AG04450 (cell line): ENCODE measurements around the gene REXO4. TPM values are rescaled to one million over a fixed set of nuclear protein-coding genes. Genes with fewer than 3 reads are reported as not detected.
A peak's percentile ranks its signal among the peaks of the same experiment; 100 is the strongest.

ENCODE experiments used
- CTCF ChIA-PET: fragments of 300-600, 350-600 bp; formaldehyde crosslinking; extraction: SDS; loops from one replicate; lab custom pipeline; 2022; ENCODE audit warnings: antibody characterized with exemption, inconsistent platforms; lab: Charles Lee
- POLR2A ChIA-PET: fragments of 350-600 bp; formaldehyde crosslinking; extraction: SDS; loops from one replicate; lab custom pipeline; 2021; ENCODE audit warnings: antibody characterized with exemption, inconsistent platforms; lab: Yijun Ruan, JAX
- DNase-seq: peaks from one replicate; pipeline ENCODE4 v3.0.0-alpha.2; 2011; ENCODE audit warnings: low read depth, low spot score
- H3K27ac ChIP-seq: one replicate; pipeline ENCODE4 v1.5.1; 2012; ENCODE audit warnings: low read depth, low read length, control low read depth
- H3K27me3 ChIP-seq: one replicate; pipeline ENCODE4 v1.6.0; 2012; ENCODE audit warnings: low read length; ENCODE audit not compliant: control insufficient read depth, insufficient read depth
- H3K4me3 ChIP-seq: 2 replicates; pipeline ENCODE4 v1.5.1; 2011; ENCODE audit warnings: mild to moderate bottlenecking, low read depth, low read length, control low read depth
- H3K9me3 ChIP-seq: 2 replicates; pipeline ENCODE4 v1.5.1; 2012; ENCODE audit warnings: low read length; ENCODE audit not compliant: control insufficient read depth, insufficient read depth
- polyA plus RNA-seq: library from polyadenylated mRNA; depleted of rRNA; stranded (reverse); fragments of >200 nt; gene quantifications from 2 replicates; pipeline ENCODE4 v1.2.3, GENCODE V29; 2011
- TF ChIP-seq, protein P1 (sequence below): IDR thresholded peaks from 2 replicates; pipeline ENCODE4 v1.5.1; 2011; ENCODE audit warnings: low read depth, low read length, control low read depth, inconsistent platforms

Gene REXO4
- polyA plus RNA-seq, 1 experiment, result 21.0 TPM

DNA sequence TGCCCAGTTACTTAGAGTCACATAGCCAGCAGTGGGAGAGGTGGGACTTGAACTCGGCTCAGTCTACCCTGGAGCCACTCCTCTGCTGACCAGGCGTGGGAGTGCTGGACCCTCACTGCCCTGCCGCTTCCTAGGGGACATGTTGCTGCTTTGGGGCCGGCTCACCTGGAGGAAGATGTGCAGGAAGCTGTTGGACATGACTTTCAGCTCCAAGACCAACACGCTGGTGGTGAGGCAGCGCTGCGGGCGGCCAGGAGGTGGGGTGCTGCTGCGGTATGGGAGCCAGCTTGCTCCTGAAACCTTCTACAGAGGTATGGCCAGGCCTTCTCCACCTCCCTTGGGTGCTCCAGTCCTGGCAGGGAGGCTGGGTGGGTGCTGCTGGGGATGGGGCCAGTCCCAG is 38.6 kb upstream of the REXO4 start:
- TF ChIP-seq, protein P1, sequence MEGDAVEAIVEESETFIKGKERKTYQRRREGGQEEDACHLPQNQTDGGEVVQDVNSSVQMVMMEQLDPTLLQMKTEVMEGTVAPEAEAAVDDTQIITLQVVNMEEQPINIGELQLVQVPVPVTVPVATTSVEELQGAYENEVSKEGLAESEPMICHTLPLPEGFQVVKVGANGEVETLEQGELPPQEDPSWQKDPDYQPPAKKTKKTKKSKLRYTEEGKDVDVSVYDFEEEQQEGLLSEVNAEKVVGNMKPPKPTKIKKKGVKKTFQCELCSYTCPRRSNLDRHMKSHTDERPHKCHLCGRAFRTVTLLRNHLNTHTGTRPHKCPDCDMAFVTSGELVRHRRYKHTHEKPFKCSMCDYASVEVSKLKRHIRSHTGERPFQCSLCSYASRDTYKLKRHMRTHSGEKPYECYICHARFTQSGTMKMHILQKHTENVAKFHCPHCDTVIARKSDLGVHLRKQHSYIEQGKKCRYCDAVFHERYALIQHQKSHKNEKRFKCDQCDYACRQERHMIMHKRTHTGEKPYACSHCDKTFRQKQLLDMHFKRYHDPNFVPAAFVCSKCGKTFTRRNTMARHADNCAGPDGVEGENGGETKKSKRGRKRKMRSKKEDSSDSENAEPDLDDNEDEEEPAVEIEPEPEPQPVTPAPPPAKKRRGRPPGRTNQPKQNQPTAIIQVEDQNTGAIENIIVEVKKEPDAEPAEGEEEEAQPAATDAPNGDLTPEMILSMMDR, result peak; percentile 12; the same call in 1 of the 2 replicates
- Histone ChIP-seq H3K27me3 (peaks cover 6% of the 10 kb centered on the region), H3K27ac (no peak overlapping the region), H3K4me3 (no peak overlapping the region), H3K9me3 (no peaks in the 10 kb centered on the region)
- CTCF ChIA-PET, result no interaction called here
- no peak for DNase-seq
- POLR2A ChIA-PET, result no interaction called here

DNA sequence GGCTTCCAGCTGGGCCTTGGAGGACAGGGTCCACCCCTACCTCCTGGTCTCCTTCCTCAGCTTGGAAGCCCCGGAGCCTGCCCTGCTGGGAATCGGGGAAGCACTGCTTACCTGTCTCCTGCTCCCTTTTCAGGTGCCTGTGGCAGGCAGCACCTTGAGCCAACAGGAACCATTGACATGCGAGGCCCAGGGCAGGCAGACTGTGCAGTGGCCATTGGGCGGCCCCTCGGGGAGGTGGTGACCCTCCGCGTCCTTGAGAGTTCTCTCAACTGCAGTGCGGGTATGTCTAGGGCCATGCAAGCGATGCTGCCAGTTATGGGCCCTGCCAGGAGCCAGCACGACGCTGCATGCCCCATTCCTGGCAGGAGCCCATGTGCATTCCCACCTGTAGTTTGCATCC is 38.1 kb upstream of the REXO4 start:
- peaks cover 6% of the 10 kb centered on the region for H3K27me3 ChIP-seq
- TF ChIP-seq, protein P1, result no peak
- no peak for DNase-seq
- H3K4me3 ChIP-seq, result no peak overlapping the region
- H3K27ac ChIP-seq, result no peak overlapping the region
- no peaks in the 10 kb centered on the region for H3K9me3 ChIP-seq
- CTCF ChIA-PET, result no interaction called here
- POLR2A ChIA-PET, result no interaction called here

GRCh38 chr9:133454943-133455673 is 37.3 kb upstream of the REXO4 start:
- Histone ChIP-seq H3K27me3 (peaks cover 6% of the 10 kb centered on the region), H3K27ac (no peak overlapping the region), H3K4me3 (no peak overlapping the region), H3K9me3 (no peaks in the 10 kb centered on the region)
- POLR2A ChIA-PET, result no interaction called here
- no peak for DNase-seq
- CTCF ChIA-PET, result no interaction called here
- TF ChIP-seq, protein P1, result no peak

DNA sequence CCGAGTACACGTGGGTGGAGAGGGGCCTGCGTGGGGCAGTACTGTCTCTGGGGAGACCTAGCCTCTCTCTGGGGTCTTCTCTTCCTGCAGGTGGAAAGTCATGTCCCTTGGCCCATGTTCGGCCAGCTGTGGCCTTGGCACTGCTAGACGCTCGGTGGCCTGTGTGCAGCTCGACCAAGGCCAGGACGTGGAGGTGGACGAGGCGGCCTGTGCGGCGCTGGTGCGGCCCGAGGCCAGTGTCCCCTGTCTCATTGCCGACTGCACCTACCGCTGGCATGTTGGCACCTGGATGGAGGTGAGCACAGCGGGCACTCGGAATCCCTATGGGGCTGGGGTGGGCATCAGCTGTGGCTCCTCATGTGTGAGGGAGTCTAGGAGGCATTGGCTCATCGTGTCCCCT is 36.5 kb upstream of the REXO4 start:
- no peak for DNase-seq
- TF ChIP-seq, protein P1, result no peak
- Histone ChIP-seq H3K27ac (no peak overlapping the region), H3K4me3 (no peak overlapping the region), H3K9me3 (no peaks in the 10 kb centered on the region), H3K27me3 (peaks cover 6% of the 10 kb centered on the region)
- ChIA-PET CTCF (no interaction called here), POLR2A (no interaction called here)

DNA sequence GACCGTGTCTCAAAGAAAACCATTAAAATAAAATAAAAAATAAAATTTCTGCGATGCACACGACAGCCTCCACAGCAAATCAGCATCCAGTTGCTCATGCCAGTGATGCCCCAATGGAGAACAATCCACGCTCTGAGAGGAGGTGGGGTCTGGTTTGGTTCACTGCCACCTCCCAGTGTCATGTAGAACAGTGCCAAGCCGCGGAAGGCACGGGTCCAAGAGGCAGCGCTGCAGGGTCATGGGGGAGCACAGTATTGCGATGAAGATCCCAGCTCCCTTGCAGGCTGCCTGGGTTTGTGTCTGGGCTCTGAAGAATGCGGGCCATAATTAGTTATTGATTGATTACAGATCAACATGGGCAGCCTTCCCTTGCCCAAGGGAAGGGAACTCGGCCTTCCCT is 35.8 kb upstream of the REXO4 start:
- Histone ChIP-seq H3K9me3 (no peaks in the 10 kb centered on the region), H3K27me3 (peaks cover 5% of the 10 kb centered on the region), H3K4me3 (no peak overlapping the region), H3K27ac (no peak overlapping the region)
- POLR2A ChIA-PET, result no interaction called here
- no peak for DNase-seq
- CTCF ChIA-PET, result no interaction called here
- TF ChIP-seq, protein P1, result no peak
